IMR-90 (cell line): ENCODE data around the gene TMTC2.

ENCODE experiments used
- BHLHE40 ChIP-seq: fragments of 150-350 bp; IDR thresholded peaks from 2 replicates; pipeline ENCODE4 v1.6.1; 2016; ENCODE audit warnings: mild to moderate bottlenecking, low read depth, low read length
- MAFK ChIP-seq: IDR thresholded peaks from 2 replicates; pipeline ENCODE4 v1.6.1; 2012; ENCODE audit warnings: low read depth, low read length, improper control_type of control experiment
- TF ChIP-seq, protein P1 (sequence below): conservative IDR thresholded peaks from 2 replicates; pipeline ENCODE4 v1.5.1; 2012; ENCODE audit warnings: mild to moderate bottlenecking, low read depth, low read length, improper control_type of control experiment

DNA sequence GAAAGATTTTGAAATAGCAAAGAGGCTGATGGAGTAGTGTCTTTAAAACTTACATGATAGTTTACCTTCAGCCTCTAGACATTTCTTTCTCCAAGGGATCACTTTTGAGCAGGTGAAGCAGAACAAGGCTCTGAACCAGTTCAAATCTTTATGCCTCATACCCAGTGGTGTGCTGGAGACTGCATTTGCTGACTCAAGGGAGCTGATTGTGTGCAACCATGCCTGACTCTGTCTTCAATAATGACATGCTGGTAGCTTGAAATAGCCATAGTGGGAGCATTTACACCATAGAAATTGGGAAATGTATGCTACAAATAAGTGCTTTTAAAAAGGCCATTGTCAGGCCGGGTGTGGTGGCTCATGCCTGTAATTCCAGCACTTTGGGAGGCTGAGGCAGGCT is 482.0 kb downstream of the TMTC2 start:
- TF ChIP-seq, protein P1, sequence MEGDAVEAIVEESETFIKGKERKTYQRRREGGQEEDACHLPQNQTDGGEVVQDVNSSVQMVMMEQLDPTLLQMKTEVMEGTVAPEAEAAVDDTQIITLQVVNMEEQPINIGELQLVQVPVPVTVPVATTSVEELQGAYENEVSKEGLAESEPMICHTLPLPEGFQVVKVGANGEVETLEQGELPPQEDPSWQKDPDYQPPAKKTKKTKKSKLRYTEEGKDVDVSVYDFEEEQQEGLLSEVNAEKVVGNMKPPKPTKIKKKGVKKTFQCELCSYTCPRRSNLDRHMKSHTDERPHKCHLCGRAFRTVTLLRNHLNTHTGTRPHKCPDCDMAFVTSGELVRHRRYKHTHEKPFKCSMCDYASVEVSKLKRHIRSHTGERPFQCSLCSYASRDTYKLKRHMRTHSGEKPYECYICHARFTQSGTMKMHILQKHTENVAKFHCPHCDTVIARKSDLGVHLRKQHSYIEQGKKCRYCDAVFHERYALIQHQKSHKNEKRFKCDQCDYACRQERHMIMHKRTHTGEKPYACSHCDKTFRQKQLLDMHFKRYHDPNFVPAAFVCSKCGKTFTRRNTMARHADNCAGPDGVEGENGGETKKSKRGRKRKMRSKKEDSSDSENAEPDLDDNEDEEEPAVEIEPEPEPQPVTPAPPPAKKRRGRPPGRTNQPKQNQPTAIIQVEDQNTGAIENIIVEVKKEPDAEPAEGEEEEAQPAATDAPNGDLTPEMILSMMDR: no peak
- no peak for TF ChIP-seq MAFK
- TF ChIP-seq BHLHE40: no peak
